GM08714 (cell line): ENCODE measurements around the gene ETV3L.

ENCODE experiments used
- H3K4me3 ChIP-seq: fragments of 200-500 bp; sonication (Bioruptor generic); 2 replicates; pipeline ENCODE4 v1.5.1; 2014; ENCODE audit warnings: mild to moderate bottlenecking, low read length, inconsistent platforms
- ZNF274 ChIP-seq: IDR thresholded peaks from 2 replicates; pipeline ENCODE4 v1.6.1; 2012; ENCODE audit warnings: mild to moderate bottlenecking, low read depth, low read length

Gene ETV3L

GRCh38 chr1:157099633-157100009 is at the start of gene ETV3L:
ETV3L (minus strand) TSS chr1:157099808; CDS start chr1:157099523, 285 bp downstream.
- TF ChIP-seq ZNF274, result no peak
- no peak within 1 kb of the TSS for H3K4me3 ChIP-seq

DNA sequence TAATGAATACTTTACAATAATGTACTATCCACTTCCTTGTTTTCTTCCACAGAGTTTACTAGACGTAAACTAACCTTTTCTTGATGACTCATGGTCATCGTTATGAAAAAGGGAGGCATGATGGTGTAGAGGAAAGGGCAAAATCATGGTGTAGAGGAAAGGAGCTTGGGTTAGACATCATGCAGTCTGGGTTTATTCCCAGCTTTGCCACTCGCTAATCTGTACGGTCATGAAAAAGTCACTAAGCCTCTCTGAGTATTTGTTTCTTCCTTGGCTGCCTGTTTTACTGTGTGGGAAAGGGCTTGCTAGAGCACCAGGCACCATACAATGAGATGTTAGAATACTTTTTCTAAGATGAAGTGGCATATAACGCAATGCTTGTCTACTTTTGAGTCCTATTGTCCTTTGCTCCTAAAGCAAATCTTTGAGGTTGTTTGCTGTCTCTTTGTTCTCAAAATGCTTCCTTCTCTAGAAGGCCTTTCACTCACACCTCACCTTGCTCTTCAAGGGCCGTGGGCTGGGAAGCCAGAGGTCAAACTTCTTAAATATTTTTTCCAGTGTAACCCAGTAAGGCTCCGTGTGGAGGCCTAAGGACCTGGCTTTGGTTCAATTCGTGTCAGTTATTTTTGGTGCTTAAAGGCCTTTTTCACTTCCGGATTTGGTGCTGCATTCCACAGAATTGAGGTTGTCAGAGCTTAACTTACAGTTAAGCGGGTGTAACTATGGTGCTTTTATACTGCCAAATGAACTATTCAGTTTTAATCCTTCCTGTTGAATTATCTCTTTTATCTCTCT is 48.5 kb upstream of the ETV3L start:
- no peak for TF ChIP-seq ZNF274
- H3K4me3 ChIP-seq, result no peak overlapping the region

DNA sequence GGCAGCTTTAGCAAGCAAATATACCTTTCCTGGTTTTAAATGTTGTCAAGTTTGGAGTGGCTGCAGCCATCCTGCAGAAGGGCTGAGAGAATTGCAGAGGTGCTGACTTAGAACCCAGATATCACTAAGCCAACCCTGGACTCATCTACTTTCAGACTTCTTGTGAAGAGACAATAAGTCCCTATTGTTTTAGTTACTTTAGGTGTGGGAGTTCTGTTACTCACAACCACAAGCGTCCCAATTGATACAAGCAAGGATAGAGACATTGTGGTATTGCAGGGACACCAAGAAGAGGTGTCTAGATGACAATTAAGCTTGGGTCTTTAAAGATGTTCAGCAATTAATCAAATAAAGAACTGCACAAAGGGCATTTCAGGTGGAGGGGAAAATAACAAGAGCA is 47.4 kb upstream of the ETV3L start:
- H3K4me3 ChIP-seq, result no peak overlapping the region
- TF ChIP-seq ZNF274, result no peak

DNA sequence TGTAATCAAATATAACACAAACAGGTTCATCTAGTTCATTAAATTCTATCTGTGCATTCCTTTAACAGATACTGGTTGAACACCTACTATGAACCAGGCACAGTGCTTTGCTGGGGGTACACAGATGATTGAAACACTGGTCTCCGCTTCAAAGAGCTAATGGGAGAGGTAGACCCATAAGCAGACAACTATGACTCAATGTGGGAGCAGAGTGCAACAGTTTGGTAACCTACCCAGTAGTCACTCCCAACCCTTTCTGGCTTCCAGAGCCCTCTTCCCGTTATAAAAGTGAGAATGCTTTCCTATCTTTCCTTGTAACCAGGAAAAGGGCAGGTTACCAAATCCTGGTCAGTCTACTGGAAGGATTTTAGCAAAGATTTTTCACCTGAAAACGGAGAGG is 46.6 kb upstream of the ETV3L start:
- no peak overlapping the region for H3K4me3 ChIP-seq
- TF ChIP-seq ZNF274, result no peak

DNA sequence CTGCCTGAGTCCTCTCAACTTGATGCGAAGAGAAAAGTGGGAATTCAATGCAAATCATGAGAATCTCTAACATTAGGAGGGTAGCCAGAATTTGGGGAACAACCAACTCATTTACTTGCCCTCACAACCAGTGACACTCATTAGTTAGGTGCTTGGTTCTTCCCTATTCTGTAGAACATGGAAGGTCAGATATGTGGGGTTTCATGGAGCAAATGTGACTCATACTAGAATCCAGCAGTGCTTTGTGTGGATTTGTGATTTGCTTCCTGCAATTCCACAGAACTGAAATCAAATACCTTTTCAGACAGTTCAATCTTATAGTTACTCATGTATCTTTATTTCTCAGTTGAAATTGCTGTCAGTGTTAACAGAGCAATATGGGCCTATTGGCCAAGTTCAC is 45.5 kb upstream of the ETV3L start:
- no peak for TF ChIP-seq ZNF274

DNA sequence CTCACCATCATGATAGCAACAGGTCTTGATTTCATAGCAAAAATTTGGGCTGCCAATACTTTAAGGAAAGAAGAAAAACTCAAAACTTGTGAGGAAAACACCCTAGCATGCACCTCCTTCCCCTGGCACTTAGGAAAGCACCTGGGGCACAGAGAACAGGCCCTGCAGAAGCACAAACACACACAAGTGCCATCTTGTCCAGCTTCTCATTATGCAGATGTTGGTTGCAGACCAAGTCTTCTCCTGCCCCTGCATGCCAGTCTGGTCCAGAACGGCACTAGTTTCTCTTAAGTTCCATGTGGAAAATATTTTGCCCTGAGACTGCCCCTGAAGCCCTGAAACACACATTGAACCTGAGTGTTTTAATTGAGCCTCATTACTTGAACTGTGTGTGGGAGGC is 44.9 kb upstream of the ETV3L start:
- no peak for TF ChIP-seq ZNF274

More for the DNA sequence above, 45.5 kb upstream of the ETV3L start:
- H3K4me3 ChIP-seq, result no peak overlapping the region

DNA sequence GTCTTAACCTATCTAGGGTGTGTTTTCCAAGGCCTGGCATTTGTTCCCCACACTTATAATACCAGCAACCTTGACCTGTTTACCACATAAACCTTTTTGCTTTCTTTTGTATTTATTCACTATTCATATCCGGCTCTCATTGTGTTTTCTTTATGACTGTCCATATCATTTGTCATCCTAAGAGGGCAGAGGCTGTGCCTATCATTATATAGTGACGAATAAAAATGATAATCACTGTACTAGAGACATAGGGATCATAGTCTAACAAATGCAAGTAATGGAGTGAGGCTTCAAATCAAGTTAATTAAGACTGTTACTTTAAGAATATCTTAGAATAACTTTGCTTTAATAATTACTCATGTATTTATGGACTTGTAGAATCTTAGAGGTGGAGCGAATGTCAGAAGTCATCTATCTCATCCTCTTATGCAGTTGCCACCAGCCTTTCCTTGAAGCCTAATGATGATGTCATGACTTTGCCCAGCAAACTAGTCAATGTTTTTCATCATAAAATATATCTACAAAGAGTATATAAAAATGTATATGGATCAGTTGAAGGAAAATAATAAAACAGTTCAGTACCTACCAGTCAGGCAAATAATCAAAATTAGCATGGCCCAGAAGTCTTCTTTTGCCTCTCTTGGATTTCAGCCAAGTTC is 43.3 kb upstream of the ETV3L start:
- no peak for TF ChIP-seq ZNF274
- H3K4me3 ChIP-seq, result no peak overlapping the region

More for the DNA sequence above, 44.9 kb upstream of the ETV3L start:
- H3K4me3 ChIP-seq, result no peak overlapping the region

DNA sequence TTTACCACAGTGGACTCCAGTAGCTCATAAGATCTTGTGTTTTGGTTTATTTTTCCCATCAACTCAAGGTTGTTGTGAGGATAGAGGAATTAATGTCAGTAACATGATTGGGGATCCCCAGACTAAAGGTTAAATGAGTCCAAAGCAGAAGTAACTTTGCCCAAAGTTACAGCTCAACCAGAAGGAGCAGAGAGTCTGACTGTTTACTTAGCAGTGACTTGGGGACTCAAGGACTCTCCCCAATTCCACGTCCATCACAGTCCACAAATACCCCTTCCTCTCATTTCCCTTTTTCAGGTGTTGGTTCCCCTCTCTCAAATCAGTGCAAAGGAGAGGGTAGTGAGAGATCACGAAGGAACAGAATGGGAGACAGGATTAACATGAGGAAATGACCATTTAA is 42.6 kb upstream of the ETV3L start:
- TF ChIP-seq ZNF274, result no peak
- no peak overlapping the region for H3K4me3 ChIP-seq

GRCh38 chr1:157141212-157141855 is 41.7 kb upstream of the ETV3L start:
- no peak for TF ChIP-seq ZNF274
- H3K4me3 ChIP-seq, result no peak overlapping the region

DNA sequence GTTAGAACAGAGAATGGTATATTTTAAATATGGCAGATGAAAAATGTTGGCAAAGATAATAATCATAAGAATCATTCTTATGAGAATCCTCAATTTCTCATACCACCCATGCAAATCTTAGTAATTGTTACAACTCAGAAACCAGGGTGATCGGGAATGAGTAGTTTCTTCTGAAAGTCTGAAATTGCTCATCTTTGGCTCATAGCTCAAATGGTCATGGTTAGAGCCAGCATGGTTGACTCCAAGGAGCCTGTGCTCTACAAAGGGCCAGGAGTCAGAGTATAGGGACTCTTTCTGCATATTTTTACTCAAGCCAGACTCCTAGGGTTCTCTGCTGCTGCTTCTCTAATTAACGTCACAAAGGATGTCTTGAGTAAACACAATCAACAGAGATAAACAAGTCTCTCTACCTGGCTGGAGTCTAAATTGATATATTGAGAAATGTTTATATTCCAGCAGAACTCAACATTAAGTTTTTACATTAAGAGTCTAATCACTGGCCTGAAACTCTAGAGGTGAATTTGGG is 40.5 kb upstream of the ETV3L start:
- H3K4me3 ChIP-seq, result no peak overlapping the region
- no peak for TF ChIP-seq ZNF274

GRCh38 chr1:157139052-157139715 is 39.6 kb upstream of the ETV3L start:
- H3K4me3 ChIP-seq, result peak overlapping the region; percentile 86
- no peak for TF ChIP-seq ZNF274

DNA sequence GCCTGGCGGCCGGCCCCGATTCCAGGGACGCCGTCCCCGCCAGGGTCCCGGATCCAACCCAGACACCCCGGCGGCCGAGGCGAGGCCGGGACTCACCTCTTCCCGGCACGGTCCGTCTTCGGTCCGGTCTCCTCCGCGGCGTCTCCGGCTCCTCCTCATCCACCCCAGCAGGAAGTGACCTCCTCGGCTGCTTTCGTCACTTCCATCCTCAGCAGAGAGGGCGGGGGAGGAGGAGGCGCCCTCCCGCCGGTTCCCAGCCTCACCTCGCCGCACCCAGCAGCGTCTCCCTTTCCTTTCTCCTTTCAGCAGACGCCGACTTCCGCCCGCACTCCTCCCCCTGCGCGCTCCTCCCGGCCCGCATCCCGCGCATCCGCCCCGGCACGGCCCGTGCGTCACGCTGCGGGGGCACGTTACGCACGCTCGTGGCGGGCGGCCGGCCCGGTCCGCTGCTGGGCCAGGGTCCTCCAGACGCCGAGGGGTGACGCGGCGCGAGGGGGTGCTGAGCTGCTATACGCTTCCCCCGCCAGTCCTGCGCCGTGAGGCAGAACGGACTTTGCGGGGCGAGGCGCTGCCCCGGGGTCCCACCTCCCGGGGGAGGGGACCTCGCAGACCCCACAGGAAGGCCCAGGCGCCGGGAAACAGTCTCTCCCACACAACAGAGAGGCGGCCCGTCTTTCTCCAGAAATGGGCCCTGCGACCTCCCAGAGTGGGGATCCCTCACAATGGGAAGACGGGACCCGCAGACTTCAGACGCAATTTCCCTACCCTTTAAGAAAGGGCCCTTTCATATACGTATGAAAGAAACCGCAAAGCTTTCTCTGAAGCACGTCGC is 38.8 kb upstream of the ETV3L start, which contains the start of gene ETV3:
Gene ETV3 (minus strand): TSS at position 176 of the 832 bp plus-strand sequence. CDS start 2,043 bp downstream, outside the sequence.
- no peak for TF ChIP-seq ZNF274
- peak within 1 kb of the TSS; percentile 86 for H3K4me3 ChIP-seq
